DOHH2 (cell line): ENCODE data around the gene SUSD4.

Experiments used
- H3F3A ChIP-seq: fragments of 200-600 bp; sonication (generic), shearing (Covaris generic); 2 replicates; pipeline ENCODE4 v1.6.0; 2016; ENCODE audit warnings: antibody characterized with exemption, mild to moderate bottlenecking; ENCODE audit not compliant: control insufficient read depth, insufficient read depth
- H3K27ac ChIP-seq: fragments of 200-600 bp; sonication (generic); 2 replicates; pipeline ENCODE4 v1.5.1; 2014; ENCODE audit warnings: low read depth, mild to moderate bottlenecking, low read length, moderate library complexity
- H3K27me3 ChIP-seq: fragments of 200-600 bp; sonication (generic); 2 replicates; pipeline ENCODE4 v1.6.1; 2014; ENCODE audit warnings: mild to moderate bottlenecking, low read length, mixed read lengths; ENCODE audit not compliant: control insufficient read depth
- H3K36me3 ChIP-seq: fragments of 200-600 bp; sonication (generic); 2 replicates; pipeline ENCODE4 v1.6.1; 2014; ENCODE audit warnings: mild to moderate bottlenecking, low read length, moderate library complexity, mixed read lengths; ENCODE audit not compliant: control insufficient read depth
- H3K4me1 ChIP-seq: fragments of 200-600 bp; sonication (generic); 2 replicates; pipeline ENCODE4 v1.6.1; 2014; ENCODE audit warnings: mild to moderate bottlenecking, low read length, mixed read lengths; ENCODE audit not compliant: control insufficient read depth
- H3K4me2 ChIP-seq: fragments of 200-600 bp; sonication (generic); 2 replicates; pipeline ENCODE4 v1.6.0; 2014; ENCODE audit warnings: mild to moderate bottlenecking, low read length, moderate library complexity
- H3K4me3 ChIP-seq: fragments of 200-600 bp; sonication (generic); 2 replicates; pipeline ENCODE4 v1.5.1; 2014; ENCODE audit warnings: mild to moderate bottlenecking, low read length, mixed read lengths
- H3K79me2 ChIP-seq: fragments of 200-600 bp; sonication (generic); 2 replicates; pipeline ENCODE4 v1.6.1; 2014; ENCODE audit warnings: mild to moderate bottlenecking, low read length, mixed read lengths; ENCODE audit not compliant: control insufficient read depth
- H3K9me2 ChIP-seq: fragments of 200-600 bp; sonication (generic); replicated peaks from 2 replicates; pipeline ENCODE4 v1.6.1; 2014; ENCODE audit warnings: mild to moderate bottlenecking, low read length, mixed read lengths; ENCODE audit not compliant: control insufficient read depth
- H3K9me3 ChIP-seq: fragments of 200-600 bp; sonication (generic); 2 replicates; pipeline ENCODE4 v1.6.1; 2014; ENCODE audit warnings: antibody characterized with exemption, low read length, mixed read lengths; ENCODE audit not compliant: control insufficient read depth, insufficient read depth
- H4K20me1 ChIP-seq: fragments of 200-600 bp; sonication (generic); 2 replicates; pipeline ENCODE4 v1.6.0; 2014; ENCODE audit warnings: low read depth, mild to moderate bottlenecking, antibody characterized with exemption, low read length, moderate library complexity; ENCODE audit not compliant: control insufficient read depth, insufficient read depth
- CTCF ChIP-seq: fragments of 200-600 bp; sonication (generic); IDR thresholded peaks from one replicate; pipeline ENCODE4 v1.5.1; 2014; ENCODE audit warnings: antibody characterized with exemption, mild to moderate bottlenecking, low read depth, low read length; ENCODE audit not compliant: poor library complexity, severe bottlenecking
- EZH2phosphoT487 ChIP-seq: fragments of 200-600 bp; sonication (generic); IDR thresholded peaks from 2 replicates; pipeline ENCODE4 v1.6.1; 2017; ENCODE audit warnings: borderline replicate concordance, mild to moderate bottlenecking, antibody characterized with exemption, low read length, moderate library complexity, mixed read lengths

The SUSD4 gene

GRCh38 chr1:223316082-223316481, 47.9 kb downstream of the SUSD4 start:
- Histone ChIP-seq H3K27me3 (no peaks in the 10 kb centered on the region), H3K79me2 (no peaks in the 10 kb centered on the region), H3K4me1 (no peaks in the 10 kb centered on the region), H3F3A (no peaks in the 10 kb centered on the region), H3K4me3 (no peak overlapping the region), H3K4me2 (no peak overlapping the region), H3K27ac (no peak overlapping the region), H3K36me3 (no peaks in the 10 kb centered on the region), H3K9me3 (no peaks in the 10 kb centered on the region), H4K20me1 (no peaks in the 10 kb centered on the region), H3K9me2 (no peaks in the 10 kb centered on the region)
- no peak for TF ChIP-seq CTCF
- TF ChIP-seq EZH2phosphoT487, result no peak

- Histone ChIP-seq H3K4me2 (no peak overlapping the region), H3K27me3 (no peaks in the 10 kb centered on the region), H3K9me2 (no peaks in the 10 kb centered on the region), H3K27ac (no peak overlapping the region), H3K36me3 (no peaks in the 10 kb centered on the region), H3K4me3 (no peak overlapping the region), H3K79me2 (no peaks in the 10 kb centered on the region), H3K4me1 (no peaks in the 10 kb centered on the region), H3F3A (no peaks in the 10 kb centered on the region), H4K20me1 (no peaks in the 10 kb centered on the region), H3K9me3 (no peaks in the 10 kb centered on the region)
- TF ChIP-seq CTCF (no peak), EZH2phosphoT487 (no peak)
Observed at GRCh38 chr1:223315665-223316064, 48.3 kb downstream of the SUSD4 start.

- Histone ChIP-seq H3K9me3 (no peaks in the 10 kb centered on the region), H3K27ac (no peak overlapping the region), H3K9me2 (no peaks in the 10 kb centered on the region), H3K36me3 (no peaks in the 10 kb centered on the region), H3K27me3 (no peaks in the 10 kb centered on the region), H4K20me1 (no peaks in the 10 kb centered on the region), H3K79me2 (no peaks in the 10 kb centered on the region), H3F3A (no peaks in the 10 kb centered on the region), H3K4me2 (no peak overlapping the region), H3K4me1 (no peaks in the 10 kb centered on the region), H3K4me3 (no peak overlapping the region)
- TF ChIP-seq CTCF, result no peak
- TF ChIP-seq EZH2phosphoT487, result no peak
Observed at GRCh38 chr1:223313415-223313754, 50.6 kb downstream of the SUSD4 start.
